ENCODE measurements around the gene RNU6-9.

Gene RNU6-9

DNA sequence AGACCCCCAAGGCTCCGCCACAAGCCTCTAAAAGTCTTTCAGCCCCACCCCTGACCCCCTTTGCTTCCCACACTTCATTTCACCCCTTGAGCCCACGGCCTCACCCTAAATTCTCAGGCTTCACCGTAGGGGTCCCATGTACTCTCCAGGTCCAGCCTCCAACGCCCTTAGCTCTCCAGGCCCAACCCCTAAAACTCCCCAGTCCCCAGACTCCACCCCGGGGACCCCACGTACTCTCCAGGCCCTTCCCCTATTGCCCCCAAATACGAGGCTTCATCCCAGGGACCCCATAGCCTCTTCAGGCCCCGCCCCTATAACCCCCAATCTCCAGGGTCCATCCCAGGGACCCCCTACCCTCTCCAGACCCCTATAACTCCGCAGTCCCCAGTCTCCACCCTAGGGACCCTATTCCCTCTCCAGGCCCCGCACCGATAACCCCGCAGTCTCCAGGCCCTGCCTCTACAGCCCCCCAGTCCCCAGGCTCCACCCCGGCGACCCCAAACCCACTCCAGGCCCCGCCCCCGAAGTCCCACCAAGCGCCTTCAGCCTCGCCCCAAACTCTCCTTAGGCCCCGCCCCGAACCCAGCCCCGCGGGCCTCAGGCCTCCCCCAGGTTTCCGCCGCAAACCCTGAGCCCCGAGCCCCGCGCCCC, 916 bp upstream of the RNU6-9 start:
- peaks cover 21 to 23% of the 10 kb centered on the region in 2 experiments for H3K4me1 ChIP-seq (ENCODE audit: control insufficient read depth in 1 of 2, insufficient read depth in 1 of 2, low read depth in 1 of 2, low read length in 1 of 2)
- no peaks in the 10 kb centered on the region for H3K9me3 ChIP-seq
- no peaks in the 10 kb centered on the region for H3K27me3 ChIP-seq
- peaks cover 55% of the 10 kb centered on the region for H3K36me3 ChIP-seq
- TF ChIP-seq, protein P1, sequence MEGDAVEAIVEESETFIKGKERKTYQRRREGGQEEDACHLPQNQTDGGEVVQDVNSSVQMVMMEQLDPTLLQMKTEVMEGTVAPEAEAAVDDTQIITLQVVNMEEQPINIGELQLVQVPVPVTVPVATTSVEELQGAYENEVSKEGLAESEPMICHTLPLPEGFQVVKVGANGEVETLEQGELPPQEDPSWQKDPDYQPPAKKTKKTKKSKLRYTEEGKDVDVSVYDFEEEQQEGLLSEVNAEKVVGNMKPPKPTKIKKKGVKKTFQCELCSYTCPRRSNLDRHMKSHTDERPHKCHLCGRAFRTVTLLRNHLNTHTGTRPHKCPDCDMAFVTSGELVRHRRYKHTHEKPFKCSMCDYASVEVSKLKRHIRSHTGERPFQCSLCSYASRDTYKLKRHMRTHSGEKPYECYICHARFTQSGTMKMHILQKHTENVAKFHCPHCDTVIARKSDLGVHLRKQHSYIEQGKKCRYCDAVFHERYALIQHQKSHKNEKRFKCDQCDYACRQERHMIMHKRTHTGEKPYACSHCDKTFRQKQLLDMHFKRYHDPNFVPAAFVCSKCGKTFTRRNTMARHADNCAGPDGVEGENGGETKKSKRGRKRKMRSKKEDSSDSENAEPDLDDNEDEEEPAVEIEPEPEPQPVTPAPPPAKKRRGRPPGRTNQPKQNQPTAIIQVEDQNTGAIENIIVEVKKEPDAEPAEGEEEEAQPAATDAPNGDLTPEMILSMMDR (IDR thresholded peaks at IDR 0.05), result no peak
- peak overlapping the region; percentile 94 for H3K27ac ChIP-seq
- H3K4me3 ChIP-seq (ENCODE audit: low read depth in 1 of 2, low read length in 1 of 2), result peak overlapping the region; percentile 82 to 84

DNA sequence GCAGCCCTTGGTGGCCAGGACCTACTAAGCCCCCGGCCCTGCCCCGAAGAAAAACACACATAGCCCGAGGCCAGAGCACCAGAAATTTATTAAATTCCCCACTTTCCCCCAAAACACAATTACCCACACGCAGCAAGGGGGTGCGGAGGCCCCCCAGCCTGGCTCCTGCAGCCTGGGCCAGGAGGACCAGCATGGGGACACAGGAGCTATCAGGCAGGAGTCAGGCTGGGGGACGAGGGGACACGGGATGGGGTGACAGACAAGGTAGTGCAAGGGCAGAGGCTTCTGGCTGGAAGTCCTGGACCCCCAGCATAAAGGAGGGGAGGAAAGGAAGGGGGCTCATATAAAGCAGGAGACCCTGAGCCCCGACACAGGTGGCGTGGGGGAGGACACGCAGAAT, 3.1 kb downstream of the RNU6-9 start:
- no peak overlapping the region for H3K4me3 ChIP-seq (ENCODE audit: low read depth in 1 of 2, low read length in 1 of 2)
- H3K36me3 ChIP-seq, result peaks cover 57% of the 10 kb centered on the region
- peaks cover 23 to 36% of the 10 kb centered on the region in 2 experiments for H3K4me1 ChIP-seq (ENCODE audit: control insufficient read depth in 1 of 2, insufficient read depth in 1 of 2, low read depth in 1 of 2, low read length in 1 of 2)
- H3K27me3 ChIP-seq, result no peaks in the 10 kb centered on the region
- TF ChIP-seq, protein P1 (IDR thresholded peaks at IDR 0.05), result no peak
- H3K27ac ChIP-seq, result peak overlapping the region; percentile 51
- H3K9me3 ChIP-seq, result no peaks in the 10 kb centered on the region

DNA sequence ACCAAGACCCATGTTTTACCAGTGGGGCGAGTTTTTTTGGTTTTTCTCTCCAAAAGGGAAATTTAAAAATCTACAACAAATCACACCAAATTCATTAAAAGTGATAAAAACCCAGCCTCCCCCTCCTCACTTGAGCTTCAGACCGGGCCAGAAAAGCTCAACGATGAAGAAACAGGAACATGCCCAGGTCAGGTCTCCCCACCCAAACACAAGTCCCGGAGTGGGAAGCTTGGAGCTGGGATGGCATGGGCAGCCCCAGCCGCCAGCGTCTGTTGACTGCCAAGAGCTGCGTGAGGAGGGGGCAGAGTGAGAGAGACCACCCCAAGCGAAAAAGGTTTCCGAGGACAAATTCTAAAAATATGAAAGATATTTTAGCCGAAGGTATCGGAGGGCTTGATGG, 3.7 kb downstream of the RNU6-9 start:
- H3K4me1 ChIP-seq (ENCODE audit: control insufficient read depth in 1 of 2, insufficient read depth in 1 of 2, low read depth in 1 of 2, low read length in 1 of 2), result peaks cover 21 to 35% of the 10 kb centered on the region in 2 experiments
- H3K4me3 ChIP-seq (ENCODE audit: low read depth in 1 of 2, low read length in 1 of 2), result no peak overlapping the region
- H3K27ac ChIP-seq, result peak overlapping the region; percentile 51
- no peaks in the 10 kb centered on the region for H3K27me3 ChIP-seq
- TF ChIP-seq, protein P1 (IDR thresholded peaks at IDR 0.05), result no peak
- H3K36me3 ChIP-seq, result peaks cover 63% of the 10 kb centered on the region
- no peaks in the 10 kb centered on the region for H3K9me3 ChIP-seq

DNA sequence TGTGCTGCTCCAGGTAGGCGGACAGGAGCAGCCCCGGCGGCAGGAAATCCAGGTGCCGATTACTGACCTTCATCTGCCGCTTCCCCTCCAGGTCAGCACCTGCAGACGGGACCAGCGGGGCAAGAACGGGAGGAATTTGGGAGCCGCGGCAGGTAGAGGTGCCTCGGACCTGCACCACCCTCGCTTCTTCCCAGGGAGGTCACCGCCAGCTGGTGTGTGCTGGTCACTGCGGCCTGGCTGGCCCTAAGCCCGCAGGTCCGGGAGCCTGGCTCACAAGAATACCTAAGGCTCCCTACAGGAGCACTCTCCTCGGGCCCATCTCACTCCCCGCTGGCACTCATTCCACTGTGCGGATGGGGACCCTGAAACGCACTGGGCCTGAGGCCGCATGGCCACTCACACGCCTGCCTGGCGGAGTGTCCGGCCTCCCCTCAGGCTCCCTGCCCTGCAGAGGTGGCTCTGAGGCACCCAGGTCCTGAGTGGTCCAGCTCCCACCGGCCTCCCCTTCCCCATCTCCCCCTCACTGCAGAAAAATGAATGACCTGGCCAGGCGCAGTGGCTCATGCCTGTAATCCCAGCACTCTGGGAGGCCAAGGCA, 4.3 kb downstream of the RNU6-9 start:
- peaks cover 68% of the 10 kb centered on the region for H3K36me3 ChIP-seq
- H3K27me3 ChIP-seq, result no peaks in the 10 kb centered on the region
- peak overlapping the region; percentile 51 for H3K27ac ChIP-seq
- H3K4me1 ChIP-seq (ENCODE audit: control insufficient read depth in 1 of 2, insufficient read depth in 1 of 2, low read depth in 1 of 2, low read length in 1 of 2), result peaks cover 15 to 30% of the 10 kb centered on the region in 2 experiments
- H3K4me3 ChIP-seq (ENCODE audit: low read depth in 1 of 2, low read length in 1 of 2), result no peak overlapping the region
- H3K9me3 ChIP-seq, result no peaks in the 10 kb centered on the region
- TF ChIP-seq, protein P1 (IDR thresholded peaks at IDR 0.05), result peak; percentile 13

DNA sequence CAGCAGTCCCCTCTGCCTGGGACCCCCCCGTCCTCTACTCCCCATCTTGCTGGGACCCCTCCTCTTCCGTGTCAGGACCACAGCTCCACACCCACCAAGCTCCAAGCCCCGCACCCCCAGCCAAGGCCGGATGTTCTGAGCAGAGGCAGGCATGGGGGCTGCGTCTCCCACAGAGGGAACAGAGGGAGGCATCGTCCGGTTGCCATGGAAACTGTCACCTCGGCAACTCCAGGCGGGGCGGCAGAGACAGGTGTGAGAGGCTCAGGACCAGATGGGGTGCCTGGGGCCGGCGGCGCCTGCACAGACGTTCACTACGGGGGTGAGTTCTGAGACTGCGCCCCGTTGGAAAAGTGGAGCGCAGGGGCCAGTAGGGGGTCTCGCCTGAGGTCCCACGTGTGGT, 5.4 kb downstream of the RNU6-9 start:
- Histone ChIP-seq H3K36me3 (peaks cover 80% of the 10 kb centered on the region), H3K4me3 (ENCODE audit: low read depth in 1 of 2, low read length in 1 of 2) (no peak overlapping the region), H3K27ac (peak overlapping the region; percentile 43), H3K27me3 (no peaks in the 10 kb centered on the region), H3K9me3 (no peaks in the 10 kb centered on the region), H3K4me1 (ENCODE audit: control insufficient read depth in 1 of 2, insufficient read depth in 1 of 2, low read depth in 1 of 2, low read length in 1 of 2) (peaks cover 9 to 29% of the 10 kb centered on the region in 2 experiments)
- TF ChIP-seq, protein P1 (IDR thresholded peaks at IDR 0.05), result no peak

Data from neutrophil (primary cell).